ENCODE measurements around the gene WDR19. TPM values are rescaled to one million over a fixed set of nuclear protein-coding genes. Genes with fewer than 3 reads are reported as not detected.

The WDR19 gene
- total RNA-seq, 1 experiment from 2014 or later: 23.3 TPM

GRCh38 chr4:39303871-39304270 is 121.5 kb downstream of the WDR19 start:
- Histone ChIP-seq H3K18ac (ENCODE audit: insufficient read length, low read depth, low read length) (no peak overlapping the region), H2BK12ac (ENCODE audit: insufficient read length, low read depth, low read length) (no peak overlapping the region), H3K9me3 (ENCODE audit: control insufficient read depth, low read depth, low read length) (no peaks in the 10 kb centered on the region), H3K14ac (ENCODE audit: insufficient read depth, low read length) (no peak overlapping the region), H4K20me1 (ENCODE audit: control insufficient read depth, insufficient read depth, insufficient read length) (no peaks in the 10 kb centered on the region), H2BK20ac (ENCODE audit: low read depth, low read length, poor library complexity, severe bottlenecking) (no peak overlapping the region), H2BK120ac (ENCODE audit: low read depth, low read length, poor library complexity, severe bottlenecking) (no peak overlapping the region), H3K79me2 (ENCODE audit: insufficient read depth, low read length) (no peaks in the 10 kb centered on the region), H2BK15ac (ENCODE audit: low read depth, low read length) (no peak overlapping the region), H2AK5ac (ENCODE audit: insufficient read length, low read length) (no peak overlapping the region), H3K27me3 (ENCODE audit: insufficient read depth, low read length) (no peaks in the 10 kb centered on the region), H3K56ac (ENCODE audit: insufficient read length, low read depth, low read length) (no peak overlapping the region), H4K8ac (replicated peaks; ENCODE audit: insufficient read length, low read depth, low read length) (no peak overlapping the region), H3K27ac (ENCODE audit: insufficient read length, low read depth, low read length) (no peak overlapping the region), H3K23me2 (ENCODE audit: insufficient read length, low read depth, low read length, poor library complexity, severe bottlenecking) (no peaks in the 10 kb centered on the region), H2BK5ac (ENCODE audit: insufficient read length, low read length) (no peak overlapping the region), H3K4ac (ENCODE audit: low read depth, low read length) (no peak overlapping the region), H3T11ph (ENCODE audit: low read length) (no peak overlapping the region), H3K4me2 (ENCODE audit: insufficient read depth, insufficient read length, low read length) (no peak overlapping the region), H3K79me1 (ENCODE audit: insufficient read depth, low read depth, low read length, poor library complexity, severe bottlenecking) (no peaks in the 10 kb centered on the region), H2AFZ (ENCODE audit: low read length) (no peak overlapping the region), H3K9ac (ENCODE audit: extremely low read depth, insufficient read length, low read length) (no peak overlapping the region), H4K91ac (ENCODE audit: insufficient read length, low read depth, low read length) (no peak overlapping the region), H3K4me1 (ENCODE audit: insufficient read depth, low read length) (no peaks in the 10 kb centered on the region), H3K23ac (ENCODE audit: insufficient read length, low read depth, low read length) (no peak overlapping the region), H4K5ac (ENCODE audit: insufficient read length, low read depth, low read length) (no peak overlapping the region)
- Mint-ChIP-seq H3K27ac (no peak overlapping the region), H3K9me3 (no peaks in the 10 kb centered on the region), H3K27me3 (ENCODE audit: low read depth) (no peaks in the 10 kb centered on the region), H3K4me1 (no peaks in the 10 kb centered on the region), H3K4me3 (no peak overlapping the region; a peak in 1 of 5 replicates), H3K36me3 (ENCODE audit: insufficient read depth in 1 of 3, low read depth in 3 of 3) (peaks cover 33 to 73% (median 70%) of the 10 kb centered on the region in 3 experiments; a peak in 6 of 7 replicates)
- WGBS (ENCODE audit: extremely low coverage, insufficient read length, low lambda C conversion rate): no CpG with 5 or more reads among the region's 3 CpGs
- TF ChIP-seq CTCF (conservative IDR thresholded peaks at IDR 0.05): no peak
- DNase-seq: no peak
